ENCODE measurements around the gene NUP62CL.
A peak's percentile ranks its signal among the peaks of the same experiment; 100 is the strongest.

NUP62CL gene

DNA sequence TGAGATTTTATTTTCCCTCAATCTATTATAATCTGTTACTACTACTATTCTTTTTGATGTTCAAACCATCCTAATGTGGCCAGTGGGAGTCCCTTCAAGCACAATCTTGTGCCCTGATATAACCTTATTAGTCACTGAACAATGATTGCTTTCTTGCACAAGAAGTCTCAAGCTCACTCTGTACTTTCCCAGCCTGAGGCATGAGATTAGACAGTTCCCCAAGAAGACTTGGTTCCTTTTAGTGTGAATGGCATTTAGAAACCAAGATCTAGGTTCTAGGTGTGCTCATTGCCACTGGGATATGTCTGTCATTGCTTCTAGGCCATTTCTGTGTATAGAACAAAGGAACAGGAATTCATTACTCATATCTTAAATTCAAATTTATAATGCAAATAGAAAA, 59.6 kb downstream of the NUP62CL start:
- DNase-seq, result no peak

- DNase-seq, result no peak
Observed at GRCh38 chrX:107135965-107136307, 70.3 kb downstream of the NUP62CL start.

- no peak for DNase-seq
Observed at GRCh38 chrX:107135049-107135964, 70.9 kb downstream of the NUP62CL start.

GRCh38 chrX:107123750-107124149, 82.5 kb downstream of the NUP62CL start:
- no peak for DNase-seq

GRCh38 chrX:107119283-107119682, 87.0 kb downstream of the NUP62CL start:
- DNase-seq, result no peak

DNA sequence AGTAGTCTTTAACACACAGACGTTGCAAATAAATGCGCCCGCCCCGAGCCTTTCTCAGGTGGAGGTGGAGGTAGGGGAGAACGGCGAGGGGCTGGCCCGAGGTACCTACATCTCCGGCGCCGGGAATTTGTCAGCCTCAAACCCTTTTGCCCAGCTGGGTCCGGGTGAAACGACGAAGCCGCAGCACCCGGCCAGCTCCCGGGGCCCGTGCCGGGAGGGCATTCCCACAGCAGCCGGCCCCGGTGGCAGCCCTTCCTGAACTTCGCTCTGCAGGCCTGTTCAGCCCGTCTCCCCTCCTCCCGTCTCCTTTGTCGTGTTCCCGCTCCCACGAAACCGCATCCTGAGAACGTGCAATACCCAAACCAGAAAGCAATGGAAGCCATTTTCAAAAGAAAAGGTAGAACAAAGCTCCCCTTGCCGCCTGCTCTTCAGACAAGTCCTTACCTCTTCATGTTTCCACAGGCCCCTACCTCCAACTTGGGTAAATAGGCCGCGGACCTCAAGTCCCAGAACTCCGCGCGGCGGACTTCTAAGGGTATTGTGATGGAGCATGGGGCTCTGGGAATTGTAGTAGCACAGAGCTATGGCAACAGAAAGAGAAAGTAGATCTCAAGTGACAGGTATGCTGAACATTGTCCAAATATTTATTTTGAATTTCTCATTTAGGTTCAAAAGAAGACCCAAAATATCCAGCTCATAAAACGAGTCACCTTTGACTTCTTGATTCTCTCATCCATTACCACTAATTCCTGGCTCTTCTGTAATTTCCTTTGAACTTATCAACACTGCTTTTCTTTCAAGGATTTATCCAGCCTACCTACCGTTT, 87.7 kb downstream of the NUP62CL start, which contains the start of gene RBM41:
Gene RBM41 (minus strand): TSS at position 501 of the 826 bp plus-strand sequence. CDS start 49 bp downstream, at position 452.
- peak; percentile 79 for DNase-seq

- no peak for DNase-seq
Observed at GRCh38 chrX:107117993-107118321, 88.3 kb downstream of the NUP62CL start.

DNA sequence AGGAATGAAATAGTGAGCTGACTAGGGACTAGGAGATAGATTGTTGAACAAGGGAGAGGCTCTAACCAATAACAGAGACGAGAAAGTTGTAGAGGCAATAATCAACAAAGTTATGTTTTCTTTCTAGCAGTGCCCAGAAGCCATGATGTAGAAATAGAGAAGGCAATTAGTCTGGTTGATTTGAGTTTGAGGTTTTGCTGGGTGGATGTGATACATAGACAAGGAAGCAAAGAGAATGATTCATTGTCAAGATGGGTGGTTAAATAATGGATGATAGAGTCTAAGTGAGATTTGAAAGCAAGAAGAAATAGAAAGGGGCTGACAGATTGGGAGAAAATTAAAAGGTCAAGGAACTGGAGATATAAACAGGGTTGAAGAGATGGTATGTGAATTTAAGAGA, 98.8 kb downstream of the NUP62CL start:
- no peak for DNase-seq

- no peak for DNase-seq
Observed at GRCh38 chrX:107102980-107103379, 103.3 kb downstream of the NUP62CL start.

DNA sequence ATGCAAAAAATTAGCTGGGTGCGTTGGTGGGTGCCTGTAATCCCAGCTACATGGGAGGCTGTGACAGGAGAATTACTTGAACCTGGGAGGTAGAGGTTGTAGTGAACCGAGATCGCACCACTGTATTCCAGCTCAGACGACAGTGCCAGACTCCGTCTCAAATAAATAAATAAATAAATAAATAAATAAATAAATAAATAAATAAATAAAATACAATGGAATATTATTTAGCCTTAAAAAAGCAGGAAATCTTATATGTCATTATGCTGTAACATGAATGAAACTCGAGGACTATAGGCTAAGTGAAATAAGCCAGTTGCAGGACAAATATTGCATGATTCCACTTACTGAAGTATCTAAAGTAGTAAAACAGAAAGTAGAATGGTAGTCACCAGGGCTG, 130.1 kb downstream of the NUP62CL start:
- DNase-seq, result no peak
